ENCODE data around the gene CABP7.

GRCh38 chr22:29717789-29718188 lies 2.0 kb upstream of the CABP7 start:
- no peak for TF ChIP-seq POLR2A (IDR thresholded peaks at IDR 0.05; ENCODE audit: low read depth, low read length)
- no peak for TF ChIP-seq POLR2AphosphoS5 (IDR thresholded peaks at IDR 0.05; ENCODE audit: low read depth, low read length)

Data from GM12892 (cell line).